Measurements from ENCODE around the gene RPTOR. TPM values are rescaled to one million over a fixed set of nuclear protein-coding genes. Genes with fewer than 3 reads are reported as not detected.

RPTOR gene
- polyA plus RNA-seq, 1 donor from 2014 or later: 8.0 TPM

GRCh38 chr17:80770881-80771611, 226.4 kb downstream of the RPTOR start:
- Histone ChIP-seq H3K4me3 (ENCODE audit: low read length) (no peak overlapping the region), H3K27me3 (ENCODE audit: insufficient read depth, low read depth, low read length) (no peaks in the 10 kb centered on the region), H3K9me2 (ENCODE audit: insufficient read depth, low read length) (no peaks in the 10 kb centered on the region), H3K9ac (ENCODE audit: low read length) (no peak overlapping the region), H2AFZ (ENCODE audit: low read depth, low read length) (no peak overlapping the region), H3K27ac (ENCODE audit: low read length) (no peak overlapping the region), H3K79me2 (replicated peaks; ENCODE audit: insufficient read depth, low read length) (no peaks in the 10 kb centered on the region), H3F3A (ENCODE audit: insufficient read depth, low read length, poor library complexity, severe bottlenecking) (no peaks in the 10 kb centered on the region), H3K9me3 (ENCODE audit: low read length) (no peaks in the 10 kb centered on the region), H3K4me2 (ENCODE audit: low read length) (no peak overlapping the region), H4K20me1 (ENCODE audit: insufficient read depth) (no peaks in the 10 kb centered on the region), H3K36me3 (ENCODE audit: insufficient read depth, low read length) (no peaks in the 10 kb centered on the region)
- TF ChIP-seq POLR2AphosphoS5 (IDR thresholded peaks at IDR 0.05): no peak
- TF ChIP-seq RAD21 (conservative IDR thresholded peaks at IDR 0.05): no peak
- no peak for TF ChIP-seq MXI1 (conservative IDR thresholded peaks at IDR 0.05; ENCODE audit: poor library complexity, severe bottlenecking)
- no peak for TF ChIP-seq EZH2 (IDR thresholded peaks at IDR 0.05; ENCODE audit: borderline replicate concordance, insufficient read depth, low read length, poor library complexity, severe bottlenecking)
- no peak for TF ChIP-seq SMC3 (conservative IDR thresholded peaks at IDR 0.05; ENCODE audit: poor library complexity)
- TF ChIP-seq REST (IDR thresholded peaks at IDR 0.05; ENCODE audit: borderline replicate concordance): no peak
- TF ChIP-seq TAF1 (IDR thresholded peaks at IDR 0.05; ENCODE audit: low read depth): no peak
- TF ChIP-seq CTCF (IDR thresholded peaks at IDR 0.05; ENCODE audit: poor library complexity, severe bottlenecking): no peak
- TF ChIP-seq EP300 (conservative IDR thresholded peaks at IDR 0.05; ENCODE audit: poor library complexity, severe bottlenecking): no peak

GRCh38 chr17:80771612-80772005, 227.0 kb downstream of the RPTOR start:
- Histone ChIP-seq H3K36me3 (ENCODE audit: insufficient read depth, low read length) (no peaks in the 10 kb centered on the region), H4K20me1 (ENCODE audit: insufficient read depth) (no peaks in the 10 kb centered on the region), H3K27me3 (ENCODE audit: insufficient read depth, low read depth, low read length) (no peaks in the 10 kb centered on the region), H3K9me2 (ENCODE audit: insufficient read depth, low read length) (no peaks in the 10 kb centered on the region), H3F3A (ENCODE audit: insufficient read depth, low read length, poor library complexity, severe bottlenecking) (no peaks in the 10 kb centered on the region), H3K27ac (ENCODE audit: low read length) (no peak overlapping the region), H3K9me3 (ENCODE audit: low read length) (no peaks in the 10 kb centered on the region), H3K4me2 (ENCODE audit: low read length) (no peak overlapping the region), H2AFZ (ENCODE audit: low read depth, low read length) (no peak overlapping the region), H3K4me3 (ENCODE audit: low read length) (no peak overlapping the region), H3K79me2 (replicated peaks; ENCODE audit: insufficient read depth, low read length) (no peaks in the 10 kb centered on the region), H3K9ac (ENCODE audit: low read length) (no peak overlapping the region)
- TF ChIP-seq REST (IDR thresholded peaks at IDR 0.05; ENCODE audit: borderline replicate concordance) (no peak), MXI1 (conservative IDR thresholded peaks at IDR 0.05; ENCODE audit: poor library complexity, severe bottlenecking) (no peak), SMC3 (conservative IDR thresholded peaks at IDR 0.05; ENCODE audit: poor library complexity) (no peak), POLR2AphosphoS5 (IDR thresholded peaks at IDR 0.05) (no peak), EP300 (conservative IDR thresholded peaks at IDR 0.05; ENCODE audit: poor library complexity, severe bottlenecking) (no peak), EZH2 (IDR thresholded peaks at IDR 0.05; ENCODE audit: borderline replicate concordance, insufficient read depth, low read length, poor library complexity, severe bottlenecking) (no peak), RAD21 (conservative IDR thresholded peaks at IDR 0.05) (no peak), CTCF (IDR thresholded peaks at IDR 0.05; ENCODE audit: poor library complexity, severe bottlenecking) (no peak), TAF1 (IDR thresholded peaks at IDR 0.05; ENCODE audit: low read depth) (no peak)
